ENCODE measurements around the gene DUSP23.
A peak's percentile ranks its signal among the peaks of the same experiment; 100 is the strongest.

DNA sequence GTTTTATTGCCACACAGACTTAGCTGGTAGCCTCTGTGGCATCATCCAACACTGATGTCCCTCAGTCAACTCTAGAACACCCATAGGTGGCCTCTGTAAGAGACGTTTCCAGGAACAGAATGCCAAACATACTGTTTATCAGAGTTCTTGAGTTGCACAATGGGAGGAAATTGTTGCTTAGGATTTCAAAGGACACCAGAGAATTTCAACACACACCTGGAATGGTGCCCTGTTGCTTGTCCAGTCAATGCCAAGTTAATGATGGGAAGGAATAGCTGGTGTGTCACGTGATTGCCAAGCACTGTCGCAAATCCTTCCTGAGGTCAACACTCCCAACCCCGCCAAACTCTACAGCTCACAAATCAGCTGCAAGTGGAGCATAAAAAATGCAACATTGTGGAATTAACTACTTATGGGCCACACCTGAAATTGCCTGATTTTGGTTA is 28.6 kb upstream of the DUSP23 start:
- TF ChIP-seq, protein P1, sequence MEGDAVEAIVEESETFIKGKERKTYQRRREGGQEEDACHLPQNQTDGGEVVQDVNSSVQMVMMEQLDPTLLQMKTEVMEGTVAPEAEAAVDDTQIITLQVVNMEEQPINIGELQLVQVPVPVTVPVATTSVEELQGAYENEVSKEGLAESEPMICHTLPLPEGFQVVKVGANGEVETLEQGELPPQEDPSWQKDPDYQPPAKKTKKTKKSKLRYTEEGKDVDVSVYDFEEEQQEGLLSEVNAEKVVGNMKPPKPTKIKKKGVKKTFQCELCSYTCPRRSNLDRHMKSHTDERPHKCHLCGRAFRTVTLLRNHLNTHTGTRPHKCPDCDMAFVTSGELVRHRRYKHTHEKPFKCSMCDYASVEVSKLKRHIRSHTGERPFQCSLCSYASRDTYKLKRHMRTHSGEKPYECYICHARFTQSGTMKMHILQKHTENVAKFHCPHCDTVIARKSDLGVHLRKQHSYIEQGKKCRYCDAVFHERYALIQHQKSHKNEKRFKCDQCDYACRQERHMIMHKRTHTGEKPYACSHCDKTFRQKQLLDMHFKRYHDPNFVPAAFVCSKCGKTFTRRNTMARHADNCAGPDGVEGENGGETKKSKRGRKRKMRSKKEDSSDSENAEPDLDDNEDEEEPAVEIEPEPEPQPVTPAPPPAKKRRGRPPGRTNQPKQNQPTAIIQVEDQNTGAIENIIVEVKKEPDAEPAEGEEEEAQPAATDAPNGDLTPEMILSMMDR (IDR thresholded peaks at IDR 0.05) = peak in 1 of 6 experiments; percentile 9
- no peak for TF ChIP-seq POLR2A (IDR thresholded peaks at IDR 0.05)
